ENCODE data around the gene MBOAT2.
A peak's percentile ranks its signal among the peaks of the same experiment; 100 is the strongest.
"Not testable (repeated sequence)": the region's sequence is repeated elsewhere in the genome, so short reads cannot be mapped to it uniquely, and the experiment has no call there.

MBOAT2 gene

GRCh38 chr2:8987410-8987809, 16.1 kb downstream of the MBOAT2 start:
- DNase-seq = no peak

- peak; percentile 22 for DNase-seq
Observed at GRCh38 chr2:8986327-8986976, 17.0 kb downstream of the MBOAT2 start.

GRCh38 chr2:8985561-8986326, 17.7 kb downstream of the MBOAT2 start:
- no peak for DNase-seq

- no peak for DNase-seq
Observed at GRCh38 chr2:8984855-8985254, 18.6 kb downstream of the MBOAT2 start.

DNA sequence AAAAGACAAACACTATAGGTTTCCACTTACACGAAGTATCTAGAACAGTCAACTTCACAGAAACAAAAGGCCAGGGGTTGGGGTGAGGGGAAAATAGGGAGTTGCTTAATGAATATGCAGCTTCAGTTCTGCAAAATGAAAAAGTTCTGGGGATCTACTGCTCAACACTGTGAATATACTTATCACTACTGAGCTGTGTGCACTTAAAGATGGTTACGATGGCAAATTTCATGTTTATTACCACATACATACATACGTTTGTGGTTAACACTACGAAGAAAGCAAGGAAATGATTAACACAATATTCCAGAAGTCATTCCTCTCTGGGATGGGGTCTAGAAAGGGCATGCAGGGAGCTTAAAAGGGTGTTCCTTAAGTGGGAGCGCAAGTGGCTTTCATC, 19.3 kb downstream of the MBOAT2 start:
- DNase-seq = no peak

DNA sequence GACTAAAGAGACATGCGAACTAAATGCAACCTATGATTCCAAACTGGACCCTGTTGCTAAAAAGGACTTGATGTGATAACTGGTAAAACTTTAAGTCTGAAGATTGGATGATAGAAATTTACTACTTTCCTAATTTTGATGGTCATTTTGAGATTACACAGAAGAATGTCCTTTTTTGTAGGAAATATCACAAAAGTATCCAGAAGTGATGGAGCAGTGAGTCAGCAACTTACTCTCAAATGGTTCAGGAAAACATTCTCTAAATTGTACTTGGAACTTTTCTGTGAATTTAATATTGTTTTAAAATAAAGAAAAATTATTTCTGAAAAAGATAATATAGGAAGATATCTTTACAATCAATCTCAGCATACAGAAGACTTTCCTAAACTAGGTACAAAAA, 19.9 kb downstream of the MBOAT2 start:
- no peak for DNase-seq

DNA sequence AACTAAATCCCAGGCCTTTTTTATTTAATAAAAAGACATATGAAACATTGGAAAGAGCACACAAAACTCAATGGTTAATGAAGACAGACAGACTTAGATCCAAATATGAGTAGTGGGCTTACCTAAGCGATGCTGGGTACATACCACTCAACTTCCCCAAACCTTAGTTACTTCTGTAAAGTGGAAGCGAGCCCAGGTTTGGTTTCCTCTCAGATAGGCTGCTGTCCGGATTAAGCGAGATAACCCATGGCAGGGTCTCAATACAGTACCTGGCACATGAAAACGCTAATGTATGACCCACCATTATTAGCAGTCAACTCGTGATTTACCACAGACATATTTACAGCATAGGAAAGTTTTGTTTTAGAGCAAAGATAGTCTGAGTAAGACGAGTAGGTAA, 21.6 kb downstream of the MBOAT2 start:
- no peak for DNase-seq

DNA sequence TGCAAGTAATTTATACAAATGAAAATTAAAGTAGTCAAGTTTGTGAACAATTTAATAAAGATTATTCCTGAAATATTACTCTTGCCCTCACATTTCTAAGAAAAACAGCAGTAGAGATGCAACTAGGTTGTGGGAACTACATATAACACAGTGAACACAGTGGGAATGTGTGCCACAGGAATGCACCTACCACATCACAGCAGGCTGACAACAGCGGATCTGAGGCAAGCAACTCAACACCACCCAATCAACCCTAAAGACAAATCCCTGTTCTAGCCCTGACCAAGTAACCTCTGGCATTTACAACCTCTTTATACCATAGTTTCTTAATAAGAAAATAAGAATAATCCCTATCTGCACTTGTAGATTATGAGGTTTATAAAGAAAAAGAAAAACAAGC, 23.4 kb downstream of the MBOAT2 start:
- DNase-seq = no peak

DNA sequence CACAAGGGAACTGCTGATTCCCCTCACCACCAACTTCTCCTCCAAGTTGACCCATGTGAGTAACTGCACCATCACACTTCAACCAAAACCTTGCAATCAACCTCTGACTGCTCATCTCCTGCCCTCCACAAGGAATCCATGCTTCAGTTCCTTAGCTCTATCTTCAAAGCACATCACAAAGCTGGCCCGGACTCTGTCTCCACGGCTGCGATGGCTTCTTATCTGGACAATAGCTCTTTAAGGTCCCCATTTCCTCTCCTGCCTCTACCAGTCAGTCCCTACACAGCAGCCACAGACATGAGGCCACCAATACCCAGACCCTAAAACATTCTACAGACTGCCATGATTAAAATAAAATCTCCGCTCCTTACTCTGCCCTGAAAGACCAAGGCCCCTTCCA, 25.7 kb downstream of the MBOAT2 start:
- DNase-seq = no peak

DNA sequence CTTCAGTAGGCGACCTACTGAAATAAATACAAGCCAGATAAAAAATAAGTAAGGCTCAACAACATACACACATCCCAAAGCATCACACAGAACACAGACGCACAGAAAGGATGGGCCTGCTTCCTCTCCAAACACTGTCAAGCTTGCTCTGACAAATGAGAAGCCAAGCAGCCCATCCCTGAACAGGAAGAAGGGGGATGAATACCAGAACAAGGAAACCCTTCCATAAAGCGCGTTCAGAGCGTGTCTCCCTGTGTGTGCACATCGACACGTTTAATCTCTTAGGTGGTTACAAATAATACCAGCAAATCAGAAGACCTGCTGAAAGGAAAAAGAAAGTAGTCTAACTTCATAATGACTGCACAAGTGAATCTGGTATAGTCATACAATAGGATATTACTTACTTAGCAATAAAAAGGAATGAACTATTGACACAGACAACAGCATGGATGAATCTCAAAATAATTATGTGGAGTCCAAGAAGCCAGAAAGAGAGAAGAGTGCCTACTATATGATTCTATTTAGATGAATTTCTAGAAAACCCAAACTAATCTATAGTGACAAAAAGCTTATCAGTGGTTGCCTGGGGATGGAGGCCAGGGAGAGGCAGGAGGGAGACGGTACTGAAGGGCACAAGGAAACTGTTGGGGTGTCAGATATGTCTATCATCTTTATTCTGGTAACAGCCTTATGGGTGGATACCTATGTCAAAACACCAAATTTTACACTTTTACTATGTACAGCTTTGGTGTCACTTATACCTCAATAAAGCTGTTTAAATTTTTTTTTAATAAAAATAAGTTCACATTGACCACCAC, 26.8 kb downstream of the MBOAT2 start:
- no peak for DNase-seq

GRCh38 chr2:8974016-8974415, 29.5 kb downstream of the MBOAT2 start:
- DNase-seq = no peak

GRCh38 chr2:8973017-8973416, 30.5 kb downstream of the MBOAT2 start:
- DNase-seq = not testable (repeated sequence)

- DNase-seq = not testable (repeated sequence)
Observed at GRCh38 chr2:8972535-8972934, 30.9 kb downstream of the MBOAT2 start.

DNA sequence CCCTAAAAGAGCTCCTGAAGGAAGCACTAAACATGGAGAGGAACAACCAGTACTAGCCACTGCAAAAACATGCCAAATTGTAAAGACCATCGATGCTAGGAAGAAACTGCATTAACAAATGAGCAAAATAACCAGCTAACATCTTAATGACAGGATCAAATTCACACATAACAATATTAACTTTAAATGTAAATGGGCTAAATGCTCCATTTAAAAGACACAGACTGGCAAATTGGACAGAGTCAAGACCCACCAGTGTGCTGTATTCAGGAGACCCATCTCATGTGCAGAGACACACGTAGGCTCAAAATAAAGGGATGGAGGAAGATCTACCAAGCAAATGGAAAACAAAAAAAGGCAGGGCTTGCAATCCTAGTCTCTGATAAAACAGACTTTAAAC, 34.1 kb downstream of the MBOAT2 start:
- DNase-seq = not testable (repeated sequence)

- DNase-seq = no peak
Observed at GRCh38 chr2:8966123-8966908, 37.2 kb downstream of the MBOAT2 start.

GRCh38 chr2:8965216-8965969, 38.1 kb downstream of the MBOAT2 start:
- DNase-seq = no peak

- no peak for DNase-seq
Observed at GRCh38 chr2:8962890-8963289, 40.6 kb downstream of the MBOAT2 start.

GRCh38 chr2:8957628-8958027, 45.9 kb downstream of the MBOAT2 start:
- DNase-seq = no peak

DNA sequence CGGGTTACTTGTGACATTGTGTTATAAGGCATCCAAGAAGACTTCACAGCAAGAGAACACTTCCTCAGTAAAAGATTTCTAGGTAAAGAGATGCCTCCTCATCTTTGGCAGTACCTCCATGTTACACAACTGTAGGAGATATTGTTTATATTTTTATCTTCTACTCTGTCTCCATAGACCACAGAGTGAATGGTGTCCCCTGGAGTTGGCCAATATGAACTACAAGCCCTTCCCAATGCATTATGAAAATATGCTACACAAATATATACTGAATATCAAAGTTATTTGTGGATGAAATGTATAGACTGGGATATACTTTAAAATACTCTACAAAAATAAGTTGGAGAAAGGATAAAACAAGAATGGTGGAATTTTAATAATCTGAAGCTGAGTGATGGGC, 46.7 kb downstream of the MBOAT2 start:
- DNase-seq = no peak

GRCh38 chr2:8954990-8955389, 48.5 kb downstream of the MBOAT2 start:
- DNase-seq = no peak

GRCh38 chr2:8953525-8953924, 50.0 kb downstream of the MBOAT2 start:
- DNase-seq = no peak

GRCh38 chr2:8939486-8940114, 63.9 kb downstream of the MBOAT2 start:
- DNase-seq = no peak
